Stimulated activated CD4-positive, alpha-beta T cell treated with anti-CD3 and anti-CD28 coated beads, Interleukin-4, amount 100 ng/mL, for 48 hours (primary cell): Measurements from ENCODE around the gene CACNA2D1.

Experiments used
- DNase-seq, 2 donors: peaks; one replicate each; pipeline ENCODE4 v3.0.0-alpha.2; 2020; ENCODE audit warnings: low read depth in 2 of 2

CACNA2D1 gene

GRCh38 chr7:82343716-82344115 is 99.9 kb downstream of the CACNA2D1 start:
- DNase-seq = no peak

GRCh38 chr7:82339958-82340357 is 103.6 kb downstream of the CACNA2D1 start:
- DNase-seq = no peak

- DNase-seq = no peak
Measured at GRCh38 chr7:82335927-82336326, 107.7 kb downstream of the CACNA2D1 start.

- no peak for DNase-seq
Measured at GRCh38 chr7:82335001-82335400, 108.6 kb downstream of the CACNA2D1 start.

- DNase-seq = no peak
Measured at GRCh38 chr7:82331234-82331633, 112.3 kb downstream of the CACNA2D1 start.

- no peak for DNase-seq
Measured at GRCh38 chr7:82330706-82331215, 112.8 kb downstream of the CACNA2D1 start.

GRCh38 chr7:82327898-82328297 is 115.7 kb downstream of the CACNA2D1 start:
- no peak for DNase-seq

- no peak for DNase-seq
Measured at GRCh38 chr7:82325416-82325815, 118.2 kb downstream of the CACNA2D1 start.

GRCh38 chr7:82323806-82324205 is 119.8 kb downstream of the CACNA2D1 start:
- no peak for DNase-seq

- no peak for DNase-seq
Measured at GRCh38 chr7:82319674-82320118, 123.9 kb downstream of the CACNA2D1 start.

GRCh38 chr7:82318786-82319185 is 124.8 kb downstream of the CACNA2D1 start:
- no peak for DNase-seq

- no peak for DNase-seq
Measured at GRCh38 chr7:82317760-82318159, 125.8 kb downstream of the CACNA2D1 start.

GRCh38 chr7:82317257-82317721 is 126.3 kb downstream of the CACNA2D1 start:
- no peak for DNase-seq

GRCh38 chr7:82313269-82313668 is 130.3 kb downstream of the CACNA2D1 start:
- no peak for DNase-seq

- DNase-seq = no peak
Measured at GRCh38 chr7:82312646-82313045, 130.9 kb downstream of the CACNA2D1 start.

GRCh38 chr7:82305347-82306005 is 138.1 kb downstream of the CACNA2D1 start:
- DNase-seq = no peak

GRCh38 chr7:82294865-82295264 is 148.7 kb downstream of the CACNA2D1 start:
- no peak for DNase-seq

GRCh38 chr7:82294382-82294784 is 149.2 kb downstream of the CACNA2D1 start:
- DNase-seq = no peak

GRCh38 chr7:82293467-82293866 is 150.1 kb downstream of the CACNA2D1 start:
- DNase-seq = no peak

- no peak for DNase-seq
Measured at GRCh38 chr7:82291931-82292330, 151.6 kb downstream of the CACNA2D1 start.

- no peak for DNase-seq
Measured at GRCh38 chr7:82289889-82290288, 153.7 kb downstream of the CACNA2D1 start.

- no peak for DNase-seq
Measured at GRCh38 chr7:82289152-82289535, 154.4 kb downstream of the CACNA2D1 start.

GRCh38 chr7:82286798-82287140 is 156.8 kb downstream of the CACNA2D1 start:
- no peak for DNase-seq
